ENCODE measurements around the gene ANKRD40CL.

ANKRD40CL gene

DNA sequence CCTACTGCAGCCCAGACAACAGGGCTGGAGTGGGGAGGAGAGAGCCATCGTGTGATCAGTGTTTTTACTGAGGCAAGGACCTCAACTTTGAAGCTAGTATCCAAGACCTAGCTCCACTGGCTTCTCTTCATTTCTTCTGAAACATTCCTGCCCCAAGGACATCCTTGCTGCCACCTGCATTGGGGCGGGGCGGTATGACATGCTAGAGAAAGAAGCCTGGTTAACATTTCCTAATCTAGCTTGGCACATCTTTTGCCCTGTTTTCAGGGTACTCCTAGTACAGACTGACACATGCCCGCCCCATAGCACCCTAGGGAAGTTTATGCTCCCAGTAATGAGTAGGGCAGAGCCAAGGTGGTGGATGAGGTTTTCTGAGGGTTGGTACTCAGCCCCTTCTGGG, 17.8 kb upstream of the ANKRD40CL start:
- H3K4me3 ChIP-seq (replicated peaks; ENCODE audit: low read depth, low read length), result no peak overlapping the region
- no peaks in the 10 kb centered on the region for H3K36me3 ChIP-seq (ENCODE audit: control insufficient read depth, insufficient read depth, low read length)
- TF ChIP-seq, protein P1, sequence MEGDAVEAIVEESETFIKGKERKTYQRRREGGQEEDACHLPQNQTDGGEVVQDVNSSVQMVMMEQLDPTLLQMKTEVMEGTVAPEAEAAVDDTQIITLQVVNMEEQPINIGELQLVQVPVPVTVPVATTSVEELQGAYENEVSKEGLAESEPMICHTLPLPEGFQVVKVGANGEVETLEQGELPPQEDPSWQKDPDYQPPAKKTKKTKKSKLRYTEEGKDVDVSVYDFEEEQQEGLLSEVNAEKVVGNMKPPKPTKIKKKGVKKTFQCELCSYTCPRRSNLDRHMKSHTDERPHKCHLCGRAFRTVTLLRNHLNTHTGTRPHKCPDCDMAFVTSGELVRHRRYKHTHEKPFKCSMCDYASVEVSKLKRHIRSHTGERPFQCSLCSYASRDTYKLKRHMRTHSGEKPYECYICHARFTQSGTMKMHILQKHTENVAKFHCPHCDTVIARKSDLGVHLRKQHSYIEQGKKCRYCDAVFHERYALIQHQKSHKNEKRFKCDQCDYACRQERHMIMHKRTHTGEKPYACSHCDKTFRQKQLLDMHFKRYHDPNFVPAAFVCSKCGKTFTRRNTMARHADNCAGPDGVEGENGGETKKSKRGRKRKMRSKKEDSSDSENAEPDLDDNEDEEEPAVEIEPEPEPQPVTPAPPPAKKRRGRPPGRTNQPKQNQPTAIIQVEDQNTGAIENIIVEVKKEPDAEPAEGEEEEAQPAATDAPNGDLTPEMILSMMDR (IDR thresholded peaks at IDR 0.05; ENCODE audit: insufficient read depth, low read length, poor library complexity, severe bottlenecking), result no peak
- DNase-seq (ENCODE audit: extremely low read depth, insufficient read length), result no peak
- no peaks in the 10 kb centered on the region for H3K27me3 ChIP-seq (replicated peaks; ENCODE audit: control insufficient read depth, insufficient read depth, low read length)

DNA sequence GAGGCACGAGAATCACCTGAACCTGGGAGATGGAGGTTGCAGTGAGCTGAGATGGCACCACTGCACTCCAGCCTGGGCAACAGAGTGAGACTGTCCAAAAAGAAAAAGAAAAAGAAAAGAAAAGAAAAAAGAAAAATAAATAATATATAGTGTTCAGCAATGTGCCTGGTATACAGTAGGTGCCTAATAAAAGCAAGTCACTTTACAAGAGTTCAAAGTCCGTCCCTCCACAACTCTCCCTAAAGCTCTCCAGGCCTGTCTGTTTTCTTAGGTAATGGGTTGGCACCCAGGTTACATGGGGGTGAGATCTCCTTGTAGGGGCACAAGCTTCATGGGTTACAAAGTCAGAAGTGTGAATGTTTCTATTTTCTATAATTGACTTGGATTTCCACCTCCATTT, 16.6 kb upstream of the ANKRD40CL start:
- Histone ChIP-seq H3K27me3 (replicated peaks; ENCODE audit: control insufficient read depth, insufficient read depth, low read length) (no peaks in the 10 kb centered on the region), H3K36me3 (ENCODE audit: control insufficient read depth, insufficient read depth, low read length) (no peaks in the 10 kb centered on the region), H3K4me3 (replicated peaks; ENCODE audit: low read depth, low read length) (no peak overlapping the region)
- TF ChIP-seq, protein P1 (IDR thresholded peaks at IDR 0.05; ENCODE audit: insufficient read depth, low read length, poor library complexity, severe bottlenecking), result no peak
- no peak for DNase-seq (ENCODE audit: extremely low read depth, insufficient read length)

DNA sequence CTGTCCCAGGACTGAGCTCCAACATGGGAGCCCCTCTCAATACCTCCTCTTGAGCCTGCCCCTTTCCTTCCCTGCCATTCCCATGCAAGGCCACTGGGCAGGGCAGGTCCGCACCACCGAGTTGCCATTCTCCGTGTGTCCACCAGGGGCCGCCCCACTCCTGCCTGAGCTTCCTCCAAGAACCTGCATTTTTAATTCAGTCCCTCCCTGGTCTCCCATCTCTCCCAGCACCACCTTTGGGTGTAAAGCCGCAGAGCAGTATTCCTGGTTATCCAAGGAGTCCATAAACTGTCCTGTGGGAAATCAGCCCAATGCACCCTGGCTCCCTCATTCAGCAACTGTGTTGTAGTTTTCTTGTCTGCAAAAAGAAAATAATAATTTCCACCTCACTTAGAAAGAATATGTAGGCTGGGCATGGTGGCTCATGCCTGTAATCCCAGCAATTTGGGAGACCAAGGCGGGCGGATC, 15.9 kb upstream of the ANKRD40CL start:
- peak; percentile 78 for DNase-seq (ENCODE audit: extremely low read depth, insufficient read length)
- TF ChIP-seq, protein P1 (IDR thresholded peaks at IDR 0.05; ENCODE audit: insufficient read depth, low read length, poor library complexity, severe bottlenecking), result peak; percentile 99
- no peak overlapping the region for H3K4me3 ChIP-seq (replicated peaks; ENCODE audit: low read depth, low read length)
- H3K36me3 ChIP-seq (ENCODE audit: control insufficient read depth, insufficient read depth, low read length), result no peaks in the 10 kb centered on the region
- H3K27me3 ChIP-seq (replicated peaks; ENCODE audit: control insufficient read depth, insufficient read depth, low read length), result no peaks in the 10 kb centered on the region

DNA sequence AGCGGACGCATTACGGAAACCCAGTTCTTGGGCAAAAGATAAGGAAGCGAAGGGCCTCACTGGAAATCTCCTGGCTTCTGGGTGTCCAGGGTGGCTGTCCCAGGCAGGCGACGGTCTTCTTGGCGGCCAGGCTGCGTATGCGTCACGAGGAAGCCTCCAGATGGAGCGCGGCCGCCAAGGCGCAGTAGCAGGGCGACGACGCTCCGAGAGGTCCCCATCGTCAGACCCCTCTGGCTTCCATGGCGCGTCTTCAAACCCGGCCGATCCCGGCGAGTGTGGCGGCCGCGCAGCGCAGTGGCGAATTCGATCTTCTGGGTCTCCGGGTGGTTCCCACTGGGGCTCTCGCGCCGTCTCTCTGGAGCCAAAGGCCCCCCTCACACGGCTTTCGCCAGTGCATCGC, 13.8 kb upstream of the ANKRD40CL start:
- no peak for DNase-seq (ENCODE audit: extremely low read depth, insufficient read length)
- H3K36me3 ChIP-seq (ENCODE audit: control insufficient read depth, insufficient read depth, low read length), result no peaks in the 10 kb centered on the region
- TF ChIP-seq, protein P1 (IDR thresholded peaks at IDR 0.05; ENCODE audit: insufficient read depth, low read length, poor library complexity, severe bottlenecking), result no peak
- peak overlapping the region; percentile 20 for H3K4me3 ChIP-seq (replicated peaks; ENCODE audit: low read depth, low read length)
- no peaks in the 10 kb centered on the region for H3K27me3 ChIP-seq (replicated peaks; ENCODE audit: control insufficient read depth, insufficient read depth, low read length)

DNA sequence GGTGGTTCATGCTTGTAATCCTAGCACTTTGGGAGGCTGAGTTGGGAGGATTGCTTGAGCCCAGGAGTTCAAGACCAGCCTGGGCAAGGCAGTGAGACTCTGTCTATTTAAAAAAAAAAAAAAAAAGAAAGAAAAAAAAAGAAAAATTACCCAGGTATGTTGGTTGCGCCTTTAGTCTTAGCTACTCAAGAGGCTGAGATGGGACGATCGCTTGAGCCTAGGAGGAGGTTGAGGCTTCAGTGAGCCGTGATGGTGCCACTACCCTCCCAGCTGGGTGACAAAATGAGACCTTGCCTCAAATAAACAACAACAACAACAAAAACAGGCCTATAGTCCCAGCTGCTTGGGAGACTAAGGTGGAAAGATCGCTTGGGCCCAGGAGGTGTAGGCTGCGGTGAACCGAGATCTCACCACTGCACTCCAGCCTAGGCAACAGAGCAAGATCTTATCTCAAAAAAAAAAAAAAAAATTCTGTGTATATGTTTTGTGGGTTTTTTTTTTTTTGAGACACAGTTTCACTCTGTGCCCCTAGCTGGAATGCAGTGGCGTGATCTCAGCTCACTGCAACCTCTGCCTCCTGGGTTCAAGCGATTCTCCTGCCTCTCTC, 12.5 kb upstream of the ANKRD40CL start:
- DNase-seq (ENCODE audit: extremely low read depth, insufficient read length), result no peak
- Histone ChIP-seq H3K27me3 (replicated peaks; ENCODE audit: control insufficient read depth, insufficient read depth, low read length) (no peaks in the 10 kb centered on the region), H3K4me3 (replicated peaks; ENCODE audit: low read depth, low read length) (no peak overlapping the region), H3K36me3 (ENCODE audit: control insufficient read depth, insufficient read depth, low read length) (no peaks in the 10 kb centered on the region)
- TF ChIP-seq, protein P1 (IDR thresholded peaks at IDR 0.05; ENCODE audit: insufficient read depth, low read length, poor library complexity, severe bottlenecking), result no peak

DNA sequence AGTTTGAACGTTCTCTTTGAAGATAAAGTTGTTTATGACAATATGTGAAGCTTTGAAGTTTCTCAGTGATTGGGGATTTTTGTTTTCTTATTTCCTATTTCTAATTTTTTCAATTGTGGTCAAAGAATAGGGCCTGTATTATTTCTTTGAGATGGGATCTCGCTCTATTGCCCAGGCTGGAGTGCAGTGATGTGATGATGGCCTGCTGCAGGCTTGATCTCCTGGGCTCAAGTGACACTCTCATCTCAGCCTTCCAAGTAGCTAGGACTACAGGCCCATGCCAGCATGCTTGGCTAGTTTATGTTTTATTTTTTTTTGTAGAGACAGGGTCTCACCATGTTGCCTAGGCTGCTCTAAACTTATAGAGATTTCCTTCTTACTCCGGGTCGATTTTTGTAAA, 11.7 kb upstream of the ANKRD40CL start:
- no peak overlapping the region for H3K4me3 ChIP-seq (replicated peaks; ENCODE audit: low read depth, low read length)
- DNase-seq (ENCODE audit: extremely low read depth, insufficient read length), result no peak
- TF ChIP-seq, protein P1 (IDR thresholded peaks at IDR 0.05; ENCODE audit: insufficient read depth, low read length, poor library complexity, severe bottlenecking), result no peak
- H3K36me3 ChIP-seq (ENCODE audit: control insufficient read depth, insufficient read depth, low read length), result no peaks in the 10 kb centered on the region
- no peaks in the 10 kb centered on the region for H3K27me3 ChIP-seq (replicated peaks; ENCODE audit: control insufficient read depth, insufficient read depth, low read length)

Data from GM06990 (cell line).